ENCODE data around the gene ZNF202. TPM values are rescaled to one million over a fixed set of nuclear protein-coding genes. Genes with fewer than 3 reads are reported as not detected.
A peak's percentile ranks its signal among the peaks of the same experiment; 100 is the strongest.
"Not testable (repeated sequence)": the region's sequence is repeated elsewhere in the genome, so short reads cannot be mapped to it uniquely, and the experiment has no call there.

ZNF202 gene
- polyA plus RNA-seq, 1 donor: 20.6 TPM

GRCh38 chr11:123742031-123742723, 717 bp upstream of the ZNF202 start:
- DNase-seq (ENCODE audit: low read depth): no peak

GRCh38 chr11:123740787-123741158, 687 bp downstream of the ZNF202 start:
- no peak for DNase-seq (ENCODE audit: low read depth)

GRCh38 chr11:123738374-123738773, 3.1 kb downstream of the ZNF202 start:
- DNase-seq (ENCODE audit: low read depth): no peak

GRCh38 chr11:123736769-123737168, 4.7 kb downstream of the ZNF202 start:
- no peak for DNase-seq (ENCODE audit: low read depth)

GRCh38 chr11:123729602-123730001, 11.9 kb downstream of the ZNF202 start:
- DNase-seq (ENCODE audit: low read depth): no peak

- no peak for DNase-seq (ENCODE audit: low read depth)
Observed at GRCh38 chr11:123725995-123726655, 15.3 kb downstream of the ZNF202 start.

- no peak for DNase-seq (ENCODE audit: low read depth)
Observed at GRCh38 chr11:123719452-123719851, 22.0 kb downstream of the ZNF202 start.

- no peak for DNase-seq (ENCODE audit: low read depth)
Observed at GRCh38 chr11:123718469-123718868, 23.0 kb downstream of the ZNF202 start.

GRCh38 chr11:123718063-123718462, 23.4 kb downstream of the ZNF202 start:
- DNase-seq (ENCODE audit: low read depth): no peak

- DNase-seq (ENCODE audit: low read depth): not testable (repeated sequence)
Observed at GRCh38 chr11:123712627-123713026, 28.8 kb downstream of the ZNF202 start.

GRCh38 chr11:123707606-123708205, 33.8 kb downstream of the ZNF202 start:
- DNase-seq (ENCODE audit: low read depth): peak; percentile 36

- no peak for DNase-seq (ENCODE audit: low read depth)
Observed at GRCh38 chr11:123707206-123707605, 34.3 kb downstream of the ZNF202 start.

GRCh38 chr11:123704341-123704740, 37.1 kb downstream of the ZNF202 start:
- no peak for DNase-seq (ENCODE audit: low read depth)

GRCh38 chr11:123702696-123703095, 38.8 kb downstream of the ZNF202 start:
- no peak for DNase-seq (ENCODE audit: low read depth)

GRCh38 chr11:123702139-123702538, 39.3 kb downstream of the ZNF202 start:
- DNase-seq (ENCODE audit: low read depth): no peak

GRCh38 chr11:123700772-123701171, 40.7 kb downstream of the ZNF202 start:
- no peak for DNase-seq (ENCODE audit: low read depth)

- DNase-seq (ENCODE audit: low read depth): no peak
Observed at GRCh38 chr11:123698546-123699127, 42.8 kb downstream of the ZNF202 start.

- DNase-seq (ENCODE audit: low read depth): no peak
Observed at GRCh38 chr11:123696183-123696582, 45.3 kb downstream of the ZNF202 start.

GRCh38 chr11:123695231-123695630, 46.2 kb downstream of the ZNF202 start:
- DNase-seq (ENCODE audit: low read depth): no peak

GRCh38 chr11:123694551-123694950, 46.9 kb downstream of the ZNF202 start:
- DNase-seq (ENCODE audit: low read depth): no peak

- DNase-seq (ENCODE audit: low read depth): no peak
Observed at GRCh38 chr11:123692961-123693360, 48.5 kb downstream of the ZNF202 start.

GRCh38 chr11:123690485-123690884, 51.0 kb downstream of the ZNF202 start:
- no peak for DNase-seq (ENCODE audit: low read depth)

- no peak for DNase-seq (ENCODE audit: low read depth)
Observed at GRCh38 chr11:123684601-123685000, 56.9 kb downstream of the ZNF202 start.
